Ishikawa (cell line): ENCODE results near the gene OLIG1.

Experiments
- CEBPB ChIP-seq: IDR thresholded peaks from 2 replicates; pipeline ENCODE4 v1.6.1; 2012
- CREB1 ChIP-seq: IDR thresholded peaks from 2 replicates; pipeline ENCODE4 v1.6.1; 2012; ENCODE audit warnings: low read depth
- EGR1 ChIP-seq: IDR thresholded peaks from 2 replicates; pipeline ENCODE4 v1.6.1; 2012
- EP300 ChIP-seq: IDR thresholded peaks from 2 replicates; pipeline ENCODE4 v1.6.1; 2012; ENCODE audit warnings: borderline replicate concordance
- FOXM1 ChIP-seq: IDR thresholded peaks from 2 replicates; pipeline ENCODE4 v1.6.1; 2012; ENCODE audit warnings: low read depth, borderline replicate concordance
- MAX ChIP-seq: IDR thresholded peaks from 2 replicates; pipeline ENCODE4 v1.6.1; 2012
- NFIC ChIP-seq: IDR thresholded peaks from 2 replicates; pipeline ENCODE4 v1.6.1; 2012
- RAD21 ChIP-seq: IDR thresholded peaks from 2 replicates; pipeline ENCODE4 v1.6.1; 2012; ENCODE audit warnings: low read depth
- REST ChIP-seq: IDR thresholded peaks from 2 replicates; pipeline ENCODE4 v1.6.1; 2012; ENCODE audit warnings: low read depth, mild to moderate bottlenecking
- TEAD4 ChIP-seq: IDR thresholded peaks from 2 replicates; pipeline ENCODE4 v1.6.1; 2012
- USF1 ChIP-seq: IDR thresholded peaks from 2 replicates; pipeline ENCODE4 v1.6.1; 2012

GRCh38 chr21:33035147-33035546 lies 34.8 kb upstream of the OLIG1 start:
- TF ChIP-seq EP300 (no peak), TEAD4 (no peak), REST (no peak), MAX (no peak), CEBPB (no peak), EGR1 (no peak), NFIC (no peak), FOXM1 (no peak), USF1 (no peak), RAD21 (no peak), CREB1 (no peak)
